ENCODE measurements around the gene NDUFA12. TPM values are rescaled to one million over a fixed set of nuclear protein-coding genes. Genes with fewer than 3 reads are reported as not detected.

NDUFA12 gene
- total and polyA plus RNA-seq, 2 of the 13 experiments (the other 11 are each of a cell fraction or from before 2014, with no cell fraction given) = 101 to 173 TPM

GRCh38 chr12:94998326-94998725 lies 5.2 kb downstream of the NDUFA12 start:
- TF ChIP-seq ZNF652 (CRISPR knock-in tag; IDR thresholded peaks at IDR 0.05; ENCODE audit: borderline replicate concordance, low read depth) (no peak), FOXA1 (IDR thresholded peaks at IDR 0.05) (no peak), FOXA1 (CRISPR knock-in tag; IDR thresholded peaks at IDR 0.05) (no peak), PBX3 (CRISPR knock-in tag; IDR thresholded peaks at IDR 0.05; ENCODE audit: borderline replicate concordance) (no peak), ZBTB33 (CRISPR knock-in tag; IDR thresholded peaks at IDR 0.05) (no peak), MIXL1 (CRISPR knock-in tag; IDR thresholded peaks at IDR 0.05) (no peak), JUNB (CRISPR knock-in tag; IDR thresholded peaks at IDR 0.05; ENCODE audit: borderline replicate concordance) (no peak), KAT7 (CRISPR knock-in tag; IDR thresholded peaks at IDR 0.05; ENCODE audit: borderline replicate concordance) (no peak), ZNF451 (CRISPR knock-in tag; IDR thresholded peaks at IDR 0.05) (no peak), RBM22 (optimal IDR thresholded peaks at IDR 0.05; ENCODE audit: low read length) (no peak), ZBTB21 (CRISPR knock-in tag; IDR thresholded peaks at IDR 0.05) (no peak), ZNF576 (CRISPR knock-in tag; IDR thresholded peaks at IDR 0.05) (no peak), MTF1 (CRISPR knock-in tag; IDR thresholded peaks at IDR 0.05) (no peak), ZBTB44 (CRISPR knock-in tag; IDR thresholded peaks at IDR 0.05) (no peak), FOXK1 (CRISPR knock-in tag; IDR thresholded peaks at IDR 0.05; ENCODE audit: borderline replicate concordance, low read depth) (no peak), GATAD2A (CRISPR knock-in tag; IDR thresholded peaks at IDR 0.05) (no peak), ZZZ3 (CRISPR knock-in tag; IDR thresholded peaks at IDR 0.05; ENCODE audit: borderline replicate concordance) (no peak)
- CTCF ChIA-PET (ENCODE audit: low intra/inter-chr PET ratio, low total read pairs) = no interaction called here
- DNase-seq (ENCODE audit: low spot score) = no peak
- WGBS (ENCODE audit: low lambda C conversion rate) = 85% methylated on average over 4 of the region's 4 CpGs
- Histone ChIP-seq H3K36me3 (replicated peaks in 1 of 2; ENCODE audit: control insufficient read depth in 1 of 2, insufficient read depth in 2 of 2, low read length in 2 of 2) (peaks cover 7 to 26% of the 10 kb centered on the region in 2 experiments; a peak in 4 of 5 replicates), H4K20me1 (ENCODE audit: insufficient read depth, low read length) (no peaks in the 10 kb centered on the region), H3K4me2 (ENCODE audit: low read depth, low read length) (no peak overlapping the region), H3K79me2 (ENCODE audit: insufficient read depth, low read length) (peaks cover 50% of the 10 kb centered on the region), H3K9ac (ENCODE audit: insufficient read depth, low read depth, low read length) (no peak overlapping the region), H3K27me3 (ENCODE audit: control insufficient read depth in 1 of 2, insufficient read depth in 2 of 2, low read length in 2 of 2) (no peaks in the 10 kb centered on the region; a peak in 1 of 5 replicates), H3K27ac (ENCODE audit: extremely low read length, insufficient read depth, low read length) (no peak overlapping the region), H3K4me1 (ENCODE audit: insufficient read depth, low read length) (peaks cover 30% of the 10 kb centered on the region), H3K9me3 (ENCODE audit: low read length) (no peaks in the 10 kb centered on the region), H2AFZ (ENCODE audit: low read length) (no peak overlapping the region), H3K4me3 (replicated peaks in 1 of 3; ENCODE audit: insufficient read depth in 1 of 3, low read depth in 2 of 3, low read length in 3 of 3) (no peak overlapping the region)
- no TSS peak for BruUV-seq (replicated peaks)
- no peak for FAIRE-seq
- ATAC-seq = no peak
- intact Hi-C loops (cut with micrococcal nuclease; ENCODE audit: unreplicated experiment) = no loop called here
- in situ Hi-C loops (cut with HindIII; ENCODE audit: extremely low pct_ligation_motif_present, low pct_unique_long_range_greater_than_20kb) = no loop called here
- POLR2A ChIA-PET = no interaction called here
